Neural progenitor cell (in vitro differentiated cells): ENCODE data around the gene LYZ.

ENCODE experiments used
- CTCF ChIP-seq: fragments of 200-600 bp; sonication (generic); IDR thresholded peaks from 2 replicates; pipeline ENCODE4 v1.5.1; 2017; ENCODE audit warnings: antibody characterized with exemption, mild to moderate bottlenecking
- EZH2 ChIP-seq: fragments of 200-600 bp; sonication (generic); IDR thresholded peaks from 2 replicates; pipeline ENCODE4 v1.6.1; 2017; ENCODE audit warnings: antibody characterized with exemption, mild to moderate bottlenecking, moderate library complexity
- EZH2phosphoT487 ChIP-seq: fragments of 200-600 bp; sonication (generic); IDR thresholded peaks from 2 replicates; pipeline ENCODE4 v1.6.1; 2017; ENCODE audit warnings: antibody characterized with exemption

DNA sequence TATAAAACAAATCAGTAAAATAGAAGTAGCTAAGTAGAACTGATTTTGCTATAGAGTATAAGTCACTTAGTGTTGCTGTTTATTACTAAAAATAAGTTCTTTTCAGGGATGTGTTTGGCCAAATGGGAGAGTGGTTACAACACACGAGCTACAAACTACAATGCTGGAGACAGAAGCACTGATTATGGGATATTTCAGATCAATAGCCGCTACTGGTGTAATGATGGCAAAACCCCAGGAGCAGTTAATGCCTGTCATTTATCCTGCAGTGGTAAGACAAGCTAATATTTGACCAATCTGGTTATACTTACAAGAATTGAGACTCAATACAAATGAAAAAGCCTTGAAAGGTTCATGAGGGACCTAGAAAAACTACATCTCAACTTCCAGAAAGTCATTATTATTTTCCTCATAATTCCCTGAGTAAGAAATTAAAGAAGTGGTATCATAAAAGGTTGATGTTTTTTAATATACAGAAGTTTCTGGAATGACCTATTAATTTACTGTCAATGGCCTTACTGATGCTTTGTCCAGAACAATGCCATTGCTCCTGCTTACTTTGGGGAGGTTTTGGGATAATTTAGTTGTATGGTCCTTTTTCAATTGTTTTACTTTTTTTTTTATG is 1.9 kb downstream of the LYZ start:
- no peak for TF ChIP-seq CTCF
- no peak for TF ChIP-seq EZH2
- TF ChIP-seq EZH2phosphoT487 = no peak
